GM19240 (cell line): Measurements from ENCODE around the gene TPT1.
"Not testable (repeated sequence)": the region's sequence is repeated elsewhere in the genome, so short reads cannot be mapped to it uniquely, and the experiment has no call there.

Experiments
- DNase-seq: peaks from one replicate; pipeline ENCODE4 v3.0.0; 2011; ENCODE audit warnings: low spot score; ENCODE audit not compliant: insufficient read length

The TPT1 gene

GRCh38 chr13:45341034-45341798 lies at the start of gene TPT1:
TSS of gene TPT1 (minus strand) at chr13:45341183. CDS start at chr13:45341069, 114 bp downstream.
- DNase-seq, result peak; percentile 93

- DNase-seq, result not testable (repeated sequence)
Measured at GRCh38 chr13:45390348-45390747, 49.4 kb upstream of the TPT1 start.

GRCh38 chr13:45388664-45389063 lies 47.7 kb upstream of the TPT1 start:
- no peak for DNase-seq

DNA sequence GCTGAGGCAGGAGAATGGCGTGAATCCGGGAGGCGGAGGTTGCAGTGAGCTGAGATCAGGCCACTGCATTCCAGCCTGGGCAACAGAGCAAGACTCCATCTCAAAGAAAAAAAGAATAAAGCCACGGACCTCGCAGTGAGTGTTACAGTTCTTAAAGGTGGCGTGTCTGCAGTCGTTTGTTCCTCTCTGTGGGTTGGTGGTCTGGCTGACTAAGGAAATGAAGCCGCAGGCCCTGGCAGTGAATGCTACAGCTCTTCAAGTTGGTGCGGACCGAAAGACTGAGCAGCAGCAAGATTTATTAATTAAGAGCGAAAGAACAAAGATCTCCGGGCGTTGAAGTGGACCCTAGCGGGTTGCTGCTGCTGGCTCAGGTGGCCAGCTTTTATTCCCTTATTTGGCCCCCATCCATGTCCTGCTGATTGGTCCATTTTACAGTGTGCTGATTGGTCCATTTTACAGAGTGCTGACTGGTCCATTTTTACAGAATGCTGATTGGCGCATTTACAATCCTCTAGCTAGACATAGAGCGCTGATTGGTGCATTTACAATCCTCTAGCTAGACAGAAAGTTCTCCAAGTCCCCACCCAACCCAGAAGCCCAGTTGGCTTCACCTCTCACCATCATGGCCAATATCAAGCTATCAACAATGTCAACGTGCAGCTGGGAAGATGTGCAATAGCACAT lies 46.1 kb upstream of the TPT1 start:
- DNase-seq, result not testable (repeated sequence)

- no peak for DNase-seq
Measured at GRCh38 chr13:45385907-45386553, 45.0 kb upstream of the TPT1 start.

DNA sequence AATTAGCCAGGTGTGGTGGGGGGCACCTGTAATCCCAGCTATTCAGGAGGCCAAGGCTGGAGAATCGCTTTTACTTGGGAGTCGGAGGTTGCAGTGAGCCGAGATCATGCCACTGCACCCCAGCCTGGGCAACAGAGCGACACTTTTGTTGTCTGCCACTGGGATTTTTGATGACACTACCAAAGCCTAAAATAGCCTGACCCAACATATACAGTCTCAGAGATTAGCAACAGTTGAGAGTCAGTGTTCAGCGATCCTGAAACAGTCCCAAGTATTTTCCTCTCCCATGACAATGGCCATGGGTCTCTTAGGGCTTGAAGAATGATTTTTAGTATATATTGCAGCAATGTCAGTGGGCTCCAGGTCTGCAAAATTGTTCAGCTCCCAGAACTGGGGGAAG lies 44.3 kb upstream of the TPT1 start:
- DNase-seq, result no peak

DNA sequence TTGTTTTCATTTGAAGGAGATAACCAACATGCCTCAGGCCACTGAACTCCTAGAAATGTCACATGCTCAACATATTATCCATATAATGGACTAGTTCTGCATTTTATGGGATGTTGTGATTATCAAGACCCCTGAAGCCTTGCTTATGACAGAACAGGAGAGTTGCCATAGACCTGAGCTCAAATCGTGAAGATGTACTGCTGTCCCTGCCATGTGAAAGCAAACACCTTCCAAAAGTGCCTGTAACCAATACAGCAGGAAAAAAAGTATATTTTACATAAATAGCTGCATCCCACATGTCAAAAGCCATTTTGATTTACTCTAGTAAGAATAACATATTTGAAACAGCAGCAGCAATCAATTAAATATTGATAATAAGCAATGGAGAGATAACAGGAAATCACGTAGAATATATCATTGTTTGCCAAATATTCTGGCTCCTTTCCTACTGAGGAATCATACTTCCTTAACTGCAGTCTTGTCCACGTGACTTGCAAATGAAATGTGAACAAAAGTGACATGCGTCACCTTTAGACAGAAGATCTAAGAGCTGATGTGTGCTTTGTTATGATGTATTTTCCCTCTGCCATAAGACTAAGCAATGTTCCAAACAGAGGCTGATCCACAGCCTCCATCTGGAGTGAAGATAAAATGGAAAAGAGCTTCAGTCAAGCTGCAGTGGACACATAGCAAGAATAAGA lies 43.6 kb upstream of the TPT1 start:
- no peak for DNase-seq

- DNase-seq, result not testable (repeated sequence)
Measured at GRCh38 chr13:45382739-45383138, 41.8 kb upstream of the TPT1 start.

- no peak for DNase-seq
Measured at GRCh38 chr13:45381196-45381595, 40.2 kb upstream of the TPT1 start.

DNA sequence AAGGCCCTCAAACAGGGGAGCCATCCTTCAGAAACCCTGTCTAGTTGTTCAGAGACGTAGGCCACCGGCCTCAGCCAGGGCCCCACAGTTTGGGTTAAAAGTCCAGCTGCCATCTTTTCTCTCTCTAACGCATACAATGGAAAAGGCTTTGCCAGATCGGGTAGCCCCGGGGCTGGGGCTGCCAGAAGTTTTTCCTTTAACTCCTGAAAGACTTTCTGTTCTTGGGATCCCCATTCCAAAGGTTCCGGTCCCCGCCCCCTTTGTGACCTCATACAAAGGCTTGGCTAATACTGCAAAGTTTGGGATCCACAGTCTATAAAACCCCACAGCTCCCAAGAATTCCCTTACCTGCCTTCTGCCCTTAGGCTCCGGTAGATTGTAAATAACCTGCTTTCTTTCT lies 39.7 kb upstream of the TPT1 start:
- not testable (repeated sequence) for DNase-seq

DNA sequence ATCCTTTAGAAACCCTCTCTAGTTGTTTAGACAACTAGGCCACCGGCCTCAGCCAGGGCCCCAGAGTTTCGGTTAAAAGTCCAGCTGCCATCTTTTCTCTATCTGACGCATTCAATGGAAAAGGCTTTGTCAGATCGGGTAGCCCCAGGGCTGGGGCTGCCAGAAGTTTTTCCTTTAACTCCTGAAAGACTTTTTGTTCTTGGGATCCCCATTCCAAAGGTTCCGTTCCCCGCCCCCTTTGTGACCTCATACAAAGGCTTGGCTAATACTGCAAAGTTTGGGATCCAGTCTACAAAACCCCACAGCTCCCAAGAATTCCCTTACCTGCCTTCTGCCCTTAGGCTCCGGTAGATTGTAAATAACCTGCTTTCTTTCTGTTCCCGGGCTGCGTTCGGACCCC lies 38.5 kb upstream of the TPT1 start:
- DNase-seq, result not testable (repeated sequence)

DNA sequence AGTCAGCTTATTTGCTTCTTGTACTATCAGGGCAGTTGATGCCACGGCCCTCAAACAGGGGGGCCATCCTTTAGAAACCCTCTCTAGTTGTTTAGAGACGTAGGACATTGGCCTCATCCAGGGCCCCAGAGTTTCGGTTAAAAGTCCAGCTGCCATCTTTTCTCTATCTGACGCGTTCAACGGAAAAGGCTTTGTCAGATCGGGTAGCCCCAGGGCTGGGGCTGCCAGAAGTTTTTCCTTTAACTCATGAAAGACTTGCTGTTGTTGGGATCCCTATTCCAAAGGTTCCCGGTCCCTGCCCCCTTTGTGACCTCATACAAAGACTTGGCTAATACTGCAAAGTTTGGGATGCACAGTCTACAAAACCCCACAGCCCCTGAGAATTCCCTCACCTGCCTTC lies 37.8 kb upstream of the TPT1 start:
- not testable (repeated sequence) for DNase-seq

GRCh38 chr13:45377314-45377713 lies 36.3 kb upstream of the TPT1 start:
- DNase-seq, result not testable (repeated sequence)

- DNase-seq, result not testable (repeated sequence)
Measured at GRCh38 chr13:45376651-45377050, 35.7 kb upstream of the TPT1 start.

- no peak for DNase-seq
Measured at GRCh38 chr13:45374917-45375316, 33.9 kb upstream of the TPT1 start.

DNA sequence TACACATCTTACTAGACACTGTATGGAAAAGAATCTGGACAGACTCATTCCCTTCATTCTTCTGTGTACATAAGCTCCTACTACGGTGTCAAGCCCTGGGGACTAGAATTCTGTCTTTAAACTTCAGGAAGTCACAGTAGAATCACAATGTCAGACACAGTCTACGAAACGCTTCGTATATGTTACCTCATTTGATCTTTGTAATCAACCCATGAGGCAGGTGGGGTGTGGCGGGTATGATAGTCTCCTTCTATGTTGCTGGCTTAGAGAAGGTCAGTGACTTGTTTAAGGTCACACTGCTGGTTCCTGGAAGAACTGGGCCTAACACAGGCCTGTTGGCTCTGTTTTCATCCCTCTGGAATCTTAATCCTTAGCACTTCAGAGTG lies 32.2 kb upstream of the TPT1 start:
- DNase-seq, result no peak

DNA sequence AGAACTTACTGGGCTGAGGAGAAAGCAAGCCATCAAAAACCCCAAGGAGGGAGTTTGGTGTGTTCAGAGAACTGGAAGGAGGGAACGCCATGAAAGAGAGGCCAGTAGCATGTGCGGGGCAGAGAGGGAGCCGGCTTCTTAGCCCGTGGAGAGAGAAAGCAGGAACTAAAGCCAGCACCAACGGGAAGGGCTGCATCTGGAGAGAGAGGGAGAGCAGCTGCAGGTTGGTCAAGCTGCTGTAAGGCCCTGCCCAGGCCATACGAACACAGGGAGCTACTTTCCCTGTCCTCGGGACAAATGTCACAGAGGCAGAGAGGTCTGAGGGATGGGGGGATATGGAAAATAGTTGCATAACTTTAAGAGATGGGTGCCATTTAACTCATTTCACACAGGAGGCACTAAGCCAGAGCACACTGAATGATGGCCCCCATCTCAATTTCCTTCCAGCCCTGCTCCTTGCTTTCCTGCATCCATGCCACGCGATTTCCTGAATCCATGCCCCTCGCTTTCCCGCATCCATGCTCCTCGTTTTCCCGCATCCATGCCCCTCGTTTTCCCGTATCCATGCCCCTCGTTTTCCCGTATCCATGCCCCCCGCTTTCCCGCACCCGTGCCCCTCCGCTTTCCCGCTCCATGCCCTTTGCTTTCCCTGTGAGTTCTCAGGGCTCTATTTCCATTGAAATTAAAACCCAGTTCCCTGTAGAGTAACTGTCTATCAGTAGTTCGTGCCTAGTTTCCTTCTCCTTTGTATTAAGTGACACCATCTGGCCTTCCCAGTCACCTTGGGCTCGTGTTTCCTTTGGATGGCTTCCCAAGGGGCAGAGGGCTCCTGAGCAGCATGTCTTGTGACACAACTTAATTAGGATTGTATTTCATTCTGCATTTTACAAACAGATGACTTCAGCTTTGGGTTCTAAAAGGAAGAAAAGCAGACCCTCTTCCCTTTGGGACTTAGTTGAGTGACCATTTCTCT lies 31.5 kb upstream of the TPT1 start:
- no peak for DNase-seq

DNA sequence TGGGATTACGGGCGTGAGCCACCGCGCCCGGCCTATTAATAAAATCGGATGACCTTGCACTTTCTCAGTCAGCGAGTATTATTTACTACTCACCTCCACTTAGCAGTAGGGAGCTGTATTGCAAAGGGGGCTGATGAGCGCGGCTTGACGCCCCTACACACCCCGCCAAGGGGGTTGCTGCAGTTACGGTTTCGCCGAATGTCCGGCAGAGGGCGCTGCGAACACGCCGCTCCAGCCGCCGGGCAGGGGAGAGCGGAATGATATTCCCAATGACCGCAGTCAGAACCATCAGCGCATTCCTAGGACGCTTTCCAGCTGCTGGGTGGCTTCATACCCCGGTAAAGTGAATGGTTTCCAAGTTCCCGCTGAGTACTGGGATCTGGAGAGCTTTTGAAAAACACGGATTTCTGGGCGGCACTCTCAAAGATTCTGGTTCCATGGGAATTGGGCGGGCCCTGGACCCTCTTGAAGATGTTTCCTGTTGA lies 30.0 kb upstream of the TPT1 start:
- peak; percentile 45 for DNase-seq

DNA sequence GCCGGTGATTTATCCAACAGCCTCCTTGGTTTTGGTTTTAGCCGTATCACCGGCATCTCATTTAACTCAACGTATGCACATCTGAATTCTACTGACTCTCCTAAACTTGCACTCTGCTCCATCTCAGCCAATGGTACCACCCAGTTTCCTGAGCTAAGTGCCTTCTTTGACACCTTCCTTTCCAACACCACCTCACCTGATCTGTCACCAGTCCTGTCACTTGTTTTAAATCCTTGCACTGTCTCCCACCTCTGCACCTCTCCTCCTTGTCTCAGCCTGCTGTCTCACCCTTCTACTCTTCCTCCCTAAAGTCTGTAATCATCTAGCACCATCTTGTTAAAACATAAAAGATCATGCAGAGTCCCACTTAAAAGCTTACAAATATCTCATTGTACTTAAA lies 28.1 kb upstream of the TPT1 start:
- DNase-seq, result no peak

GRCh38 chr13:45368571-45368970 lies 27.6 kb upstream of the TPT1 start:
- DNase-seq, result no peak
